ENCODE data around the gene SRP72.

- no peak for TF ChIP-seq CTCF (IDR thresholded peaks at IDR 0.05; ENCODE audit: low read depth, low read length)
- no peak for TF ChIP-seq POLR2A (IDR thresholded peaks at IDR 0.05; ENCODE audit: extremely low read depth, insufficient read length)
- no peak for TF ChIP-seq MAX (IDR thresholded peaks at IDR 0.05; ENCODE audit: low read depth, low read length)
Observed at GRCh38 chr4:56440983-56441382, 26.4 kb upstream of the SRP72 start.
